ENCODE results near the gene KCNK6. TPM values are rescaled to one million over a fixed set of nuclear protein-coding genes. Genes with fewer than 3 reads are reported as not detected.

Gene KCNK6
- total and polyA plus RNA-seq, 10 of the 15 experiments (the other 5 are each of a cell fraction or from before 2014, with no cell fraction given), result 0.04 to 1.4 (median 1.1) TPM

GRCh38 chr19:38315657-38316476 lies 3.8 kb upstream of the KCNK6 start, which contains the start of gene YIF1B (continued):
- no peak for TF ChIP-seq EP300 (IDR thresholded peaks at IDR 0.05; ENCODE audit: borderline replicate concordance in 1 of 2, control insufficient read depth in 1 of 2, low read depth in 2 of 2, low read length in 2 of 2)
- peak; percentile 16 to 83; a peak in 3 of 4 replicates for TF ChIP-seq BHLHE40 (IDR thresholded peaks at IDR 0.05; ENCODE audit: borderline replicate concordance in 1 of 2, low read depth in 2 of 2, low read length in 1 of 2)
- TF ChIP-seq BMI1 (IDR thresholded peaks at IDR 0.05; ENCODE audit: borderline replicate concordance), result no peak
- TF ChIP-seq ATF7 (IDR thresholded peaks at IDR 0.05; ENCODE audit: low read depth), result peak; percentile 53
- TF ChIP-seq CBX5 (IDR thresholded peaks at IDR 0.05; ENCODE audit: low read depth), result no peak
- TF ChIP-seq, protein P1, sequence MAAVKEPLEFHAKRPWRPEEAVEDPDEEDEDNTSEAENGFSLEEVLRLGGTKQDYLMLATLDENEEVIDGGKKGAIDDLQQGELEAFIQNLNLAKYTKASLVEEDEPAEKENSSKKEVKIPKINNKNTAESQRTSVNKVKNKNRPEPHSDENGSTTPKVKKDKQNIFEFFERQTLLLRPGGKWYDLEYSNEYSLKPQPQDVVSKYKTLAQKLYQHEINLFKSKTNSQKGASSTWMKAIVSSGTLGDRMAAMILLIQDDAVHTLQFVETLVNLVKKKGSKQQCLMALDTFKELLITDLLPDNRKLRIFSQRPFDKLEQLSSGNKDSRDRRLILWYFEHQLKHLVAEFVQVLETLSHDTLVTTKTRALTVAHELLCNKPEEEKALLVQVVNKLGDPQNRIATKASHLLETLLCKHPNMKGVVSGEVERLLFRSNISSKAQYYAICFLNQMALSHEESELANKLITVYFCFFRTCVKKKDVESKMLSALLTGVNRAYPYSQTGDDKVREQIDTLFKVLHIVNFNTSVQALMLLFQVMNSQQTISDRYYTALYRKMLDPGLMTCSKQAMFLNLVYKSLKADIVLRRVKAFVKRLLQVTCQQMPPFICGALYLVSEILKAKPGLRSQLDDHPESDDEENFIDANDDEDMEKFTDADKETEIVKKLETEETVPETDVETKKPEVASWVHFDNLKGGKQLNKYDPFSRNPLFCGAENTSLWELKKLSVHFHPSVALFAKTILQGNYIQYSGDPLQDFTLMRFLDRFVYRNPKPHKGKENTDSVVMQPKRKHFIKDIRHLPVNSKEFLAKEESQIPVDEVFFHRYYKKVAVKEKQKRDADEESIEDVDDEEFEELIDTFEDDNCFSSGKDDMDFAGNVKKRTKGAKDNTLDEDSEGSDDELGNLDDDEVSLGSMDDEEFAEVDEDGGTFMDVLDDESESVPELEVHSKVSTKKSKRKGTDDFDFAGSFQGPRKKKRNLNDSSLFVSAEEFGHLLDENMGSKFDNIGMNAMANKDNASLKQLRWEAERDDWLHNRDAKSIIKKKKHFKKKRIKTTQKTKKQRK (IDR thresholded peaks at IDR 0.05; ENCODE audit: low read depth, low read length), result no peak
- no peak for TF ChIP-seq SREBF1 (IDR thresholded peaks at IDR 0.05; ENCODE audit: low read length)
- no peak for TF ChIP-seq RCOR1 (conservative IDR thresholded peaks at IDR 0.05; ENCODE audit: low read depth, low read length)
- TF ChIP-seq SP1 (IDR thresholded peaks at IDR 0.05; ENCODE audit: low read depth, low read length), result peak; percentile 49
- peak; percentile 8; the same call in 1 of the 2 replicates for TF ChIP-seq GATAD2B (conservative IDR thresholded peaks at IDR 0.05; ENCODE audit: low read depth)
- peak; percentile 46 for TF ChIP-seq RUNX3 (IDR thresholded peaks at IDR 0.05; ENCODE audit: low read length)
- TF ChIP-seq LARP7 (IDR thresholded peaks at IDR 0.05), result peak; percentile 59; the same call in 1 of the 2 replicates
- TF ChIP-seq RAD21 (IDR thresholded peaks at IDR 0.05; ENCODE audit: insufficient read depth, low read depth, low read length), result no peak
- TF ChIP-seq ZNF274 (IDR thresholded peaks at IDR 0.05; ENCODE audit: insufficient read depth, insufficient read length), result no peak
- TF ChIP-seq PAX8 (IDR thresholded peaks at IDR 0.05), result no peak
- TF ChIP-seq YBX1 (IDR thresholded peaks at IDR 0.05), result no peak
- TF ChIP-seq NBN (IDR thresholded peaks at IDR 0.05), result peak; percentile 78
- no peak for TF ChIP-seq E2F4 (IDR thresholded peaks at IDR 0.05; ENCODE audit: low read depth, low read length)
- TF ChIP-seq MYC (IDR thresholded peaks at IDR 0.05; ENCODE audit: insufficient read depth, insufficient read length, insufficient replicate concordance, low read length, severe bottlenecking), result no peak
- TF ChIP-seq EGR1 (IDR thresholded peaks at IDR 0.05; ENCODE audit: borderline replicate concordance in 1 of 2, low read depth in 2 of 2, low read length in 2 of 2), result peak in 1 of 2 experiments; percentile 86; a peak in 2 of 3 replicates
- no peak for TF ChIP-seq RAD51 (IDR thresholded peaks at IDR 0.05)
- TF ChIP-seq JUNB (IDR thresholded peaks at IDR 0.05), result no peak
- TF ChIP-seq MTA3 (IDR thresholded peaks at IDR 0.05; ENCODE audit: borderline replicate concordance, low read length), result no peak
- TF ChIP-seq IRF4 (IDR thresholded peaks at IDR 0.05; ENCODE audit: low read depth, low read length), result no peak
- no peak for TF ChIP-seq CHD1 (IDR thresholded peaks at IDR 0.05; ENCODE audit: low read depth, low read length)
- no peak for TF ChIP-seq SIX5 (IDR thresholded peaks at IDR 0.05; ENCODE audit: low read depth, low read length, severe bottlenecking)
- 0 out of 2 replicates have a peak, but pooled peaks have one; percentile 42 for TF ChIP-seq SMARCA5 (IDR thresholded peaks at IDR 0.05)
- no peak for TF ChIP-seq TBL1XR1 (IDR thresholded peaks at IDR 0.05; ENCODE audit: low read depth, low read length)
- no peak for TF ChIP-seq ZBED1 (IDR thresholded peaks at IDR 0.05; ENCODE audit: borderline replicate concordance)
